NAMALWA (cell line): ENCODE data around the gene TPO.

Source experiments
- DNase-seq: peaks from one replicate; pipeline ENCODE4 v3.0.0-alpha.2; 2015; ENCODE audit warnings: low spot score

Gene TPO

GRCh38 chr2:1584691-1585485 is 171.6 kb downstream of the TPO start:
- no peak for DNase-seq

GRCh38 chr2:1585635-1586034 is 172.4 kb downstream of the TPO start:
- DNase-seq, result no peak

- no peak for DNase-seq
Observed at GRCh38 chr2:1586251-1586922, 173.1 kb downstream of the TPO start.

GRCh38 chr2:1586923-1587840 is 173.9 kb downstream of the TPO start:
- no peak for DNase-seq

GRCh38 chr2:1588051-1588977 is 175.1 kb downstream of the TPO start:
- no peak for DNase-seq

GRCh38 chr2:1588978-1589621 is 175.8 kb downstream of the TPO start:
- no peak for DNase-seq

GRCh38 chr2:1590596-1591460 is 177.6 kb downstream of the TPO start:
- no peak for DNase-seq

- no peak for DNase-seq
Observed at GRCh38 chr2:1591461-1591770, 178.2 kb downstream of the TPO start.
